Smooth muscle cell (in vitro differentiated cells): ENCODE results near the gene ILDR2. TPM values are rescaled to one million over a fixed set of nuclear protein-coding genes. Genes with fewer than 3 reads are reported as not detected.
"Not testable (repeated sequence)": the region's sequence is repeated elsewhere in the genome, so short reads cannot be mapped to it uniquely, and the experiment has no call there.

Experiments used
- DNase-seq: peaks from one replicate; lab custom pipeline; 2025; ENCODE audit not compliant: unreplicated experiment; lab: John Stamatoyannopoulos, UW
- H2AFZ ChIP-seq: fragments of 200-600 bp; sonication (generic); 2 replicates; pipeline ENCODE4 v1.6.0; 2016; ENCODE audit warnings: antibody characterized with exemption, low read depth, mild to moderate bottlenecking
- H3F3A ChIP-seq: fragments of 200-600 bp; sonication (generic); 2 replicates; pipeline ENCODE4 v1.6.0; 2017; ENCODE audit warnings: antibody characterized with exemption, low read depth
- H3K27ac ChIP-seq: fragments of 200-600 bp; sonication (generic); 2 replicates; pipeline ENCODE4 v1.5.1; 2016; ENCODE audit warnings: low read depth, mild to moderate bottlenecking
- H3K27me3 ChIP-seq: fragments of 200-600 bp; sonication (generic); 2 replicates; pipeline ENCODE4 v1.6.1; 2016; ENCODE audit warnings: low read depth, mild to moderate bottlenecking
- H3K36me3 ChIP-seq: fragments of 200-600 bp; sonication (generic); 2 replicates; pipeline ENCODE4 v1.5.1; 2016; ENCODE audit warnings: low read depth
- H3K4me1 ChIP-seq: fragments of 200-600 bp; sonication (generic); 2 replicates; pipeline ENCODE4 v1.5.1; 2016; ENCODE audit warnings: low read depth
- H3K4me2 ChIP-seq: fragments of 200-600 bp; sonication (generic); 2 replicates; pipeline ENCODE4 v1.6.0; 2016; ENCODE audit warnings: mild to moderate bottlenecking
- H3K4me3 ChIP-seq: fragments of 200-600 bp; sonication (generic); 2 replicates; pipeline ENCODE4 v1.5.1; 2016; ENCODE audit warnings: mild to moderate bottlenecking
- H3K79me2 ChIP-seq: fragments of 200-600 bp; sonication (generic); 2 replicates; pipeline ENCODE4 v1.6.0; 2016; ENCODE audit warnings: low read depth, mild to moderate bottlenecking
- H3K9ac ChIP-seq: fragments of 200-600 bp; sonication (generic); 2 replicates; pipeline ENCODE4 v1.6.0; 2016; ENCODE audit warnings: low read depth
- H3K9me3 ChIP-seq: fragments of 200-600 bp; sonication (generic); replicated peaks from 2 replicates; pipeline ENCODE4 v1.5.1; 2016; ENCODE audit warnings: low read depth
- H4K20me1 ChIP-seq: fragments of 200-600 bp; sonication (generic); 2 replicates; pipeline ENCODE4 v1.6.0; 2016; ENCODE audit warnings: low read depth
- WGBS: methylation state at CpG from one replicate; pipeline ENCODE4 v1.1.7; 2016; ENCODE audit warnings: low lambda C conversion rate; 5-methylcytosine and 5-hydroxymethylcytosine counted together
- polyA plus RNA-seq: library from polyadenylated mRNA; unstranded; fragments of >200 nt; fragmentation: Nextera tagmentation; extraction: Ambion mirVana; gene quantifications from 2 replicates; pipeline ENCODE4 v1.2.1, GENCODE V29; 2016
- total RNA-seq: library from RNA; depleted of rRNA; stranded (reverse); fragments of >200 nt; gene quantifications from 2 replicates; pipeline ENCODE4 v1.2.3, GENCODE V29; 2014
- TF ChIP-seq, protein P1 (sequence below): fragments of 200-600 bp; sonication (generic); IDR thresholded peaks from 2 replicates; pipeline ENCODE4 v1.5.1; 2017; ENCODE audit warnings: borderline replicate concordance, mild to moderate bottlenecking, antibody characterized with exemption; ENCODE audit not compliant: insufficient read depth, poor library complexity, severe bottlenecking

Gene ILDR2
- total and polyA plus RNA-seq, 2 experiments from 2014 or later = 0.04 TPM; not detected in 1

DNA sequence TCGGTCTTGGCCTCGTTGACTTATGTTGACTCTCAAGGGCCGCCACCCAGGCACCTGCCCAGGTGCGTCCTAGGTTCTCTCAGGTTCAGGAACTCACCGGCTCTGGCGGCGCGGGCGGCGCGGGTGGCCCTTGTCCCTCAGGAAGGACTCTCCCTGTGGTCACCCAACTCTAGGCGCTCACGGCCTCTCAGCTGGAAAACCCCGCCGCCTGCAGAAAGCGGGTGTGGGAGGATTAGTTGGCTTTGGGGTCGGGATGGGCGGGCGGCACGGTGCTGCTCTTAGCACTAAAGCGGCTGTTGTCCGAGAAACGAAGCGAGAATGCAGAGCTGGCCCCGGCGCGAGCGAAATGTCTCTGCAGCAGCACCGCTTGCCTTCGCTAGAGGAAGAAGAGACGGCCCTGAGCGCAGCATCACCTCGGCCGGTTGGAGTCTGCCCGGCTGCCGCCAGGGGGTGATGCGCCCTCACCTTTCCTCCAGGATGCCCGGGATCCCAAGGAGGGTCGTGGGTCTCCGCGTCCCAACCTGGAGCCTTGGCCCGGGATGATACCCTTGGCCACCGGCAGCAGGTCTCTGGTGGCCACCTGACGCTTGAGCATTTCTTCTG, 91.2 kb downstream of the ILDR2 start:
- H3K4me2 ChIP-seq = peak overlapping the region; percentile 74
- no peaks in the 10 kb centered on the region for H3K4me1 ChIP-seq
- no peak overlapping the region for H3K9ac ChIP-seq
- TF ChIP-seq, protein P1, sequence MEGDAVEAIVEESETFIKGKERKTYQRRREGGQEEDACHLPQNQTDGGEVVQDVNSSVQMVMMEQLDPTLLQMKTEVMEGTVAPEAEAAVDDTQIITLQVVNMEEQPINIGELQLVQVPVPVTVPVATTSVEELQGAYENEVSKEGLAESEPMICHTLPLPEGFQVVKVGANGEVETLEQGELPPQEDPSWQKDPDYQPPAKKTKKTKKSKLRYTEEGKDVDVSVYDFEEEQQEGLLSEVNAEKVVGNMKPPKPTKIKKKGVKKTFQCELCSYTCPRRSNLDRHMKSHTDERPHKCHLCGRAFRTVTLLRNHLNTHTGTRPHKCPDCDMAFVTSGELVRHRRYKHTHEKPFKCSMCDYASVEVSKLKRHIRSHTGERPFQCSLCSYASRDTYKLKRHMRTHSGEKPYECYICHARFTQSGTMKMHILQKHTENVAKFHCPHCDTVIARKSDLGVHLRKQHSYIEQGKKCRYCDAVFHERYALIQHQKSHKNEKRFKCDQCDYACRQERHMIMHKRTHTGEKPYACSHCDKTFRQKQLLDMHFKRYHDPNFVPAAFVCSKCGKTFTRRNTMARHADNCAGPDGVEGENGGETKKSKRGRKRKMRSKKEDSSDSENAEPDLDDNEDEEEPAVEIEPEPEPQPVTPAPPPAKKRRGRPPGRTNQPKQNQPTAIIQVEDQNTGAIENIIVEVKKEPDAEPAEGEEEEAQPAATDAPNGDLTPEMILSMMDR = peak; percentile 74
- H3K27ac ChIP-seq = no peak overlapping the region
- H3F3A ChIP-seq = no peaks in the 10 kb centered on the region
- H3K27me3 ChIP-seq = peaks cover 42% of the 10 kb centered on the region
- WGBS = 11% methylated on average over 42 of the region's 44 CpGs
- no peaks in the 10 kb centered on the region for H4K20me1 ChIP-seq
- H3K79me2 ChIP-seq = no peaks in the 10 kb centered on the region
- H3K4me3 ChIP-seq = no peak overlapping the region
- H2AFZ ChIP-seq = no peak overlapping the region
- H3K36me3 ChIP-seq = no peaks in the 10 kb centered on the region
- no peaks in the 10 kb centered on the region for H3K9me3 ChIP-seq
- no peak for DNase-seq

DNA sequence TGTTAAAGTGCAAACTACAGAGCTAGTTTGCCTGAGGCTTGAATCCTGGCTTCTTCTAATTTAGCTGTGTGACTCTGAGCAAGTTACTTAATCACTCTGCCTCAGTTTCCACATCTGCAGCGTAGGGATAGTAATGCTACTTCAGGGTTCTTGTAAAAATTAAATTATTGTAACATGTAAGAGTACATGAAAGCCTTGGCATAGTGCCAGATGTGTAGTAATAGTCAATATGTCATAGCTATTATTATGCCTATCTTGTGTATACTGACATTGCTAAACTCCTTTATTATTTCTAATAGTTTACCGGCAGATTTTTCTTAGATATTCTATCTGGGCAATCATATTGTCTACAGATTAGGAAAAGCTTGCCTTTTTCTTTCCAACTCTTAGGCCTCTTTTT, 92.4 kb downstream of the ILDR2 start:
- peaks cover 39% of the 10 kb centered on the region for H3K27me3 ChIP-seq
- TF ChIP-seq, protein P1 = no peak
- no peak overlapping the region for H3K4me2 ChIP-seq
- no peaks in the 10 kb centered on the region for H3K36me3 ChIP-seq
- no peak overlapping the region for H3K27ac ChIP-seq
- DNase-seq = no peak
- H3K9ac ChIP-seq = no peak overlapping the region
- H3K4me1 ChIP-seq = no peaks in the 10 kb centered on the region
- no peaks in the 10 kb centered on the region for H3K79me2 ChIP-seq
- no peak overlapping the region for H3K4me3 ChIP-seq
- H2AFZ ChIP-seq = no peak overlapping the region
- H3F3A ChIP-seq = no peaks in the 10 kb centered on the region
- no peaks in the 10 kb centered on the region for H4K20me1 ChIP-seq
- H3K9me3 ChIP-seq = no peaks in the 10 kb centered on the region
- 62% methylated on average over 2 of the region's 2 CpGs for WGBS

DNA sequence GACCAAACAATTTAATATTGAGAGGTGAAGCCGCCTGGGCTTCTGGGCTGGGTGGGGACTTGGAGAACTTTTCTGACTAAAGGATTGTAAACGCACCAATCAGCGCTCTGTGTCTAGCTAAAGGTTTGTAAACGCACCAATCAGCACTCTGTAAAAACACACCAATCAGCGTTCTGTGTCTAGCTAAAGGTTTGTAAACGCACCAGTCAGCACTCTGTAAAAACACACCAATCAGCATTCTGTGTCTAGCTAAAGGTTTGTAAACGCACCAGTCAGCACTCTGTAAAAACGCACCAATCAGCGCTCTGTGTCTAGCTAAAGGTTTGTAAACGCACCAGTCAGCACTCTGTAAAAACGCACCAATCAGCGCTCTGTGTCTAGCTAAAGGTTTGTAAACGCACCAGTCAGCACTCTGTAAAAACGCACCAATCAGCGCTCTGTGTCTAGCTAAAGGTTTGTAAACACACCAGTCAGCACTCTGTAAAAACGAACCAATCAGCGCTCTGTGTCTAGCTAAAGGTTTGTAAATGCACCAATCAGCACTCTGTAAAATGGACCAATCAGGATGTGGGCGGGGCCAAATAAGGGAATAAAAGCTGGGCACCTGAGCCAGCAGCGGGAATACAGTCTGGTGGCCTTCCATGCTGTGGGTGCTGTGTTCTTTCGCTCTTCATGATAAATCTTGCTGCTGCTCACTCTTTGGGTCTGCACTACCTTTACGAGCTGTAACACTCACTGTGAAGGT, 97.0 kb downstream of the ILDR2 start:
- 94% methylated on average over 21 of the region's 21 CpGs for WGBS
- not testable (repeated sequence) for H3K27ac ChIP-seq, H3K4me1 ChIP-seq, H3K36me3 ChIP-seq, H3K4me3 ChIP-seq, H3F3A ChIP-seq, H2AFZ ChIP-seq, H3K4me2 ChIP-seq, H3K9ac ChIP-seq, DNase-seq, H3K9me3 ChIP-seq, H4K20me1 ChIP-seq
- H3K79me2 ChIP-seq = peaks cover 22% of the 10 kb centered on the region
- peaks cover 11% of the 10 kb centered on the region for H3K27me3 ChIP-seq

DNA sequence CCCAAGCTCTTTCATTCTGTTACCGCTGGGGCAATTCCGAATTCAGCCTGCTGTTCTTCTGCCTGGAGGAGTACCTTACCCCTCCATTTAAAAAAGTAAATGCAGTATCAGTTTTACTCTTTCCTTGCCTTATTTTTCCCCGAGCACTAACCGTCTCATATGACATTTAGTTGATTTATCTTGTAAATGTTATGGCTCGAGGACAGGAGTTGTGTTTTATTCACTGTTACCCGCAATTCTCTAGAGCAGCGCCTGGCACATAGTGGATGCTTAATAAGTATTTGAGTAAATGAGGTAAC, 98.9 kb downstream of the ILDR2 start:
- H2AFZ ChIP-seq = peak overlapping the region; percentile 89
- no peaks in the 10 kb centered on the region for H3K36me3 ChIP-seq
- H3K27me3 ChIP-seq = no peaks in the 10 kb centered on the region
- no peaks in the 10 kb centered on the region for H3F3A ChIP-seq
- H3K9ac ChIP-seq = peak overlapping the region; percentile 17
- peaks cover 31% of the 10 kb centered on the region for H3K79me2 ChIP-seq
- H3K9me3 ChIP-seq = no peaks in the 10 kb centered on the region
- DNase-seq = no peak
- peaks cover 6% of the 10 kb centered on the region for H3K4me1 ChIP-seq
- peaks cover 20% of the 10 kb centered on the region for H4K20me1 ChIP-seq
- peak overlapping the region; percentile 78 for H3K4me3 ChIP-seq
- peak overlapping the region; percentile 45 for H3K27ac ChIP-seq
- TF ChIP-seq, protein P1 = no peak
- 14% methylated on average over 7 of the region's 7 CpGs for WGBS
- peak overlapping the region; percentile 88 for H3K4me2 ChIP-seq
